Loucy (cell line): ENCODE data around the gene SEMA7A.

Experiments used
- H2AFZ ChIP-seq: fragments of 200-600 bp; sonication (generic); 2 replicates; pipeline ENCODE4 v1.6.0; 2016; ENCODE audit warnings: antibody characterized with exemption, mild to moderate bottlenecking, low read length, moderate library complexity
- H3F3A ChIP-seq: fragments of 200-600 bp; 2 replicates; pipeline ENCODE4 v1.6.0; 2016; ENCODE audit warnings: antibody characterized with exemption, low read depth, mild to moderate bottlenecking
- H3K27me3 ChIP-seq: fragments of 200-600 bp; sonication (generic); 2 replicates; pipeline ENCODE4 v1.6.1; 2014; ENCODE audit warnings: low read length, mild to moderate bottlenecking; ENCODE audit not compliant: insufficient read depth, poor library complexity, severe bottlenecking
- H3K36me3 ChIP-seq: fragments of 200-600 bp; sonication (generic); 2 replicates; pipeline ENCODE4 v1.6.1; 2016; ENCODE audit warnings: low read length; ENCODE audit not compliant: insufficient read depth
- H3K4me1 ChIP-seq: fragments of 200-600 bp; sonication (generic); 2 replicates; pipeline ENCODE4 v1.5.1; 2014; ENCODE audit warnings: low read length, mild to moderate bottlenecking; ENCODE audit not compliant: insufficient read depth, poor library complexity, severe bottlenecking
- H3K4me2 ChIP-seq: fragments of 200-600 bp; sonication (generic); 2 replicates; pipeline ENCODE4 v1.6.0; 2014; ENCODE audit warnings: antibody characterized with exemption, low read length, low read depth, mild to moderate bottlenecking; ENCODE audit not compliant: poor library complexity, severe bottlenecking
- H3K4me3 ChIP-seq: fragments of 200-600 bp; sonication (generic); 2 replicates; pipeline ENCODE4 v1.5.1; 2014; ENCODE audit warnings: low read length, mild to moderate bottlenecking, mixed read lengths; ENCODE audit not compliant: poor library complexity, severe bottlenecking
- H3K79me2 ChIP-seq: fragments of 200-600 bp; sonication (generic); 2 replicates; pipeline ENCODE4 v1.6.1; 2014; ENCODE audit warnings: low read length; ENCODE audit not compliant: insufficient read depth
- H3K9ac ChIP-seq: fragments of 200-600 bp; sonication (generic); 2 replicates; pipeline ENCODE4 v1.6.0; 2014; ENCODE audit warnings: mild to moderate bottlenecking, low read depth, low read length, moderate library complexity; ENCODE audit not compliant: poor library complexity, severe bottlenecking
- H3K9me2 ChIP-seq: fragments of 200-600 bp; sonication (generic); replicated peaks from 2 replicates; pipeline ENCODE4 v1.6.1; 2016; ENCODE audit warnings: low read depth, low read length, mixed read lengths
- H3K9me3 ChIP-seq: fragments of 200-600 bp; sonication (generic); 2 replicates; pipeline ENCODE4 v1.6.1; 2014; ENCODE audit warnings: mild to moderate bottlenecking, antibody characterized with exemption, low read length, low read depth; ENCODE audit not compliant: insufficient read depth
- H4K20me1 ChIP-seq: fragments of 200-600 bp; sonication (generic); 2 replicates; pipeline ENCODE4 v1.6.0; 2014; ENCODE audit warnings: antibody characterized with exemption, low read length, mild to moderate bottlenecking; ENCODE audit not compliant: insufficient read depth, poor library complexity, severe bottlenecking
- CTCF ChIP-seq: fragments of 200-600 bp; sonication (generic); conservative IDR thresholded peaks from 2 replicates; pipeline ENCODE4 v1.5.1; 2014; ENCODE audit warnings: mild to moderate bottlenecking, antibody characterized with exemption, low read length
- EZH2phosphoT487 ChIP-seq: fragments of 200-600 bp; IDR thresholded peaks from 2 replicates; pipeline ENCODE4 v1.6.1; 2018; ENCODE audit warnings: antibody characterized with exemption, mild to moderate bottlenecking, moderate library complexity, borderline replicate concordance

Gene SEMA7A

DNA sequence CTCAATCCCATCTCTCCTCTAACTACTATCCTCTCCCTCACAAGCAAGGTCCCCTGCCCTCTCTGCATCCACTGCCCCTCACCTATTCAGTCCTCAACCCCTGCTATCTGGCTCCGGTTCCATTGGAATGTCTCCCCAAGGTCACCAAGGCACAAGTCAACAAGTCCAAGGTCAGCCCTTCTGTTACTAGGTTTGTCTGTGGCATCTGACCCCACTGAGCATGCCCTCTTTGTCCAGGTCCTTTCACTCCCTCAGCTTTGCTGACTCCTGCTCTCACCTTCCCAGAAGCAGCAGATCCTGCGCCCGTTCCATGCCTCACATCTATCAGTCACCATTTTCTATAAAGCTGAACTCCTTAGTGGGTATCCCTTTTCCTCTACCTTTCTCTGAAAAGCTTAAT lies 8.3 kb upstream of the SEMA7A start:
- no peak overlapping the region for H3K4me2 ChIP-seq
- TF ChIP-seq CTCF, result no peak
- TF ChIP-seq EZH2phosphoT487, result no peak
- H3K9ac ChIP-seq, result no peak overlapping the region
- H3K27me3 ChIP-seq, result no peaks in the 10 kb centered on the region
- H3F3A ChIP-seq, result no peaks in the 10 kb centered on the region
- no peaks in the 10 kb centered on the region for H3K9me2 ChIP-seq
- H2AFZ ChIP-seq, result no peak overlapping the region
- H3K4me3 ChIP-seq, result no peak overlapping the region
- H3K79me2 ChIP-seq, result no peaks in the 10 kb centered on the region
- no peaks in the 10 kb centered on the region for H3K9me3 ChIP-seq
- peaks cover 25% of the 10 kb centered on the region; the same call in 1 of the 2 replicates for H3K36me3 ChIP-seq
- no peaks in the 10 kb centered on the region for H4K20me1 ChIP-seq
- H3K4me1 ChIP-seq, result peaks cover 7% of the 10 kb centered on the region

GRCh38 chr15:74441248-74441941 lies 7.6 kb upstream of the SEMA7A start:
- H3F3A ChIP-seq, result no peaks in the 10 kb centered on the region
- H3K36me3 ChIP-seq, result peaks cover 18% of the 10 kb centered on the region; the same call in 1 of the 2 replicates
- TF ChIP-seq EZH2phosphoT487, result no peak
- TF ChIP-seq CTCF, result 0 out of 2 replicates have a peak, but pooled peaks have one; percentile 20
- no peaks in the 10 kb centered on the region for H3K27me3 ChIP-seq
- no peaks in the 10 kb centered on the region for H3K9me3 ChIP-seq
- H4K20me1 ChIP-seq, result no peaks in the 10 kb centered on the region
- H2AFZ ChIP-seq, result no peak overlapping the region
- H3K79me2 ChIP-seq, result no peaks in the 10 kb centered on the region
- H3K9me2 ChIP-seq, result no peaks in the 10 kb centered on the region
- H3K4me3 ChIP-seq, result no peak overlapping the region
- peaks cover 7% of the 10 kb centered on the region for H3K4me1 ChIP-seq
- H3K9ac ChIP-seq, result no peak overlapping the region
- no peak overlapping the region for H3K4me2 ChIP-seq

DNA sequence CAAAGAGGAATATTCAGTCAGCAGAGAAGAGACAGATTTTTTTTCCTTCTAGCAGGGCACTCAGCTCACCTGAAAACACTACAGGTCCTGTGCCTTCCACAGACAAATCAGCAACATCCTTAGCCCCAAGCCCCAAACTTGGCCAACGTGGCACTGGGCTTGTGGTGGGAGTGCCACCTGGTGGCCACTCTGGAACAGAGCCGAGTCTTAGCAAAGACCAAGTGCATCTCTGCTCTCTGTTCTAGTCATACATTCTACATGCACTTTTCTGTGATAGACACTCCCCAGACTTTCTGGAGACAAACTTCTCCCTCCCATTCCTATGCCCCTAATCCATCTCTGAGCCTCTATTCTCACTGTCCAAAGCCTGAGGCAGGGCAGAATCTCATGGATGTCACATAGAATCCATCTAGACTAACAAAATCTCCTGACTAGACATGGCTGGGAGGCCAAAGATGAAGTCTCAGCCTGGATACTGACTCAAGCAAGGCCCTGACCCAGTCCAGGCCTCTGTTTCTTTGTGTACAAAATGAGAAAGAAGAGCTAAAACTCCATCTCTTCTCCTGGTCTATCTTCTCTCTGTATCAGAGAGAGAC lies 5.1 kb upstream of the SEMA7A start:
- no peak for TF ChIP-seq EZH2phosphoT487
- peak; percentile 96 for TF ChIP-seq CTCF
- Histone ChIP-seq H3K9me3 (no peaks in the 10 kb centered on the region), H3K9me2 (no peaks in the 10 kb centered on the region), H3K36me3 (no peaks in the 10 kb centered on the region), H2AFZ (no peak overlapping the region), H3K9ac (no peak overlapping the region), H3K4me2 (no peak overlapping the region), H4K20me1 (no peaks in the 10 kb centered on the region), H3K79me2 (peaks cover 7% of the 10 kb centered on the region; the same call in 1 of the 2 replicates), H3K4me3 (no peak overlapping the region), H3F3A (no peaks in the 10 kb centered on the region), H3K27me3 (no peaks in the 10 kb centered on the region), H3K4me1 (peaks cover 27% of the 10 kb centered on the region)
